SIG-M5 treated with dmso at 0.1 percent for 504 hours (cell line): ENCODE results near the gene DICER1.
"Not testable (repeated sequence)": the region's sequence is repeated elsewhere in the genome, so short reads cannot be mapped to it uniquely, and the experiment has no call there.

Source experiments
- DNase-seq: peaks from one replicate; lab custom pipeline; 2025; ENCODE audit not compliant: unreplicated experiment; lab: John Stamatoyannopoulos, UW

Gene DICER1

DNA sequence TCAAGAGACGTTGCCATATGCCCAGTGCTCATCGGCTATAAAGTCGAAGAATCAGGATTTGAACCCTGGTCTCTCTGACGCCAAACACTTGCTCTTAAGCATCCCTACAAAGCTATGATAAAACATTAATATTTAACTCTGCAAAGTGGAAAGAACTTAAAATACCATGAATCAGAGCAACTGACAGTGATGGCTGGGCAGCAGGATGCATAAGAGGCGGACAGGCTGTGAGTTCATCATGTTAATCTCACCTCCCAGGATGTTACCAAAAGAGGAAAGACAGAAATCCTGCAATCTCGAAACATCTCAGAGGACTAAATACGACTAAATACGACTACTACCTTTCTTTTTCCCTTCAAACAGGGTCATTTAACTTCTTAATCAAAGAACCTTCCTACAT is 5.8 kb downstream of the DICER1 start:
- DNase-seq: no peak

DNA sequence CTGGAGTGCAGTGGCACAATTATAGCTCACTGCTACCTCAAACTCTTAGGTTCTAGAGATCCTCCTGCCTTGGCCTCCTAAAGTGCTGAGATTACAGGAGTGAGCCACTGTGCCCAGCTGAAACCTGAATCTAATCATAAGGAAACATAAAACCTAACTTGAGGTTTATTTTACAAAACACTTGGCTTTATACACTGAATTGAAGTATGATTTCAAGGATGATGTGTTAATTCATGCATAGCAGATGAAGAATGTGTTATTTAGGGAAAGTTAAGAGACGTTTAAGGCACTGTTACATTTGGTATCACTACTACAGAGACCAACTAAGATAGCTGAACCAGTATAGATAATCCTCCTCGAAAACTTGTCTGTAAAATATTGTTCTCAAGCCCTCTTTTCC is 6.4 kb downstream of the DICER1 start:
- DNase-seq: no peak

DNA sequence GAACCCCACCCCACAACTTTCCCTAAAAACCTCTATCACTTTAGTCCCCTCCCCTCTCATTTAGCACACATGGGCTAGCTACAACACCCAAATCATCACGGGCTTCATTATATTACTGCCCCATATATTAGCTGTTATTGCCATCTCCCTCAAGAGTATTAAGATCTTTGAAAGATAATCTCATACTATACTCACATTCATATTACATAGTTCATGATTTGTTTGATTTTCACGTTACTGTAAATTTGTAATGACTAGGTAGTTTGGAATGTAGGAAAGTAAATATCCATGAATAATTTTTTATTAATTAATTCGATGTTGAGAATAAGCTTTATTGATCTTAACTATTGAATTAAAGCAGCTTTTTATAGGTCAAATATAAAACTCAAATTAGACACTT is 7.9 kb downstream of the DICER1 start:
- DNase-seq: no peak

DNA sequence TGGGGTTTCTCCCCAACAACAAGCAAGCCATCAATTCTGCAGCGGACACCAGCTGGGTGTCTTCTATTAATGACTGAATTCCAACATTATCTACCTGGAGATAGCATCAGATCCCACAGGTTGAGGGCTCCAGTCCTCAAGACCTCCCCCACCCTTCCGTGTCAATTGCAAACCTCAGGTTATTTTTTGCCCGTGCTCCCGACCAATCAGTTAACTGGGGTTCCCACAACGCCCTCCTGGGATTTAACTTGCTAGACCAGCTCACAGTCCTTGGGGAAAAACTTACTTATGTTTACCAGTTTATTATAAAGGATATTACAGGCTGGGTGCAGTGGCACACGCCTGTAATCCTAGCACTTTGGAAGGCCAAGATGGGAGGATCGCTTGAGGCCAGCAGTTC is 9.7 kb downstream of the DICER1 start:
- DNase-seq: no peak

DNA sequence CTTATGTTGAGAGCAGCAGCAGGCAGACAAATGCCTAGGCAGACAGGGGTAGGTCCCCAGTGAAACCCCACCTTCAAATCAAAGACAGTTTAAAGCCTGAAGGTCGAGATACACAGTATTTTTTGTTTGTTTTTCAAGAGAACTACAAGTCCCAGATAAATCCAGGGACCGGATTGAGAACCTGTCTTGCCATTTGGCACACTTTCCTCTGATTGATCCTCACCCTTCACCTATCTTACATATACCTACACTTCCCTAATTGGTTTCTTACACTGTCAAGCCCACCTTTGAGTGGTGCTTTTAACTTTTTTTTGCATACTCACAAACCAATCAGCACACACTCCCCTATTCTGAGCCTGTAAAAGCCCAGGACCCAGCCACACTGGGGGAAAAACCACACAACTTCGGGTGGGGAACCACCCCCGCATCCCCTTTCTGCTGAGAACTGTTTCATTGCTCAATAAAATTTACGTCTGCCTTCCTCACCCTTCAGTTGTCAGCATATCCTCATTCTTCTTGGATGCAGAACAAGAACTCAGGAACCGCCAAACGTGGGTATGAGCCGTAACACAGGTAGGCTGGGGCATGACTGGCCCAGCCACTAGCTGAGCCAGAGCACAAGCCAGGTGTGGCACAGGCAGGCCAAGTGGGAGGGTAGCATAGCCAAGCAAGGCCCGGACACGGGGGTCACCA is 11.1 kb downstream of the DICER1 start:
- DNase-seq: no peak

DNA sequence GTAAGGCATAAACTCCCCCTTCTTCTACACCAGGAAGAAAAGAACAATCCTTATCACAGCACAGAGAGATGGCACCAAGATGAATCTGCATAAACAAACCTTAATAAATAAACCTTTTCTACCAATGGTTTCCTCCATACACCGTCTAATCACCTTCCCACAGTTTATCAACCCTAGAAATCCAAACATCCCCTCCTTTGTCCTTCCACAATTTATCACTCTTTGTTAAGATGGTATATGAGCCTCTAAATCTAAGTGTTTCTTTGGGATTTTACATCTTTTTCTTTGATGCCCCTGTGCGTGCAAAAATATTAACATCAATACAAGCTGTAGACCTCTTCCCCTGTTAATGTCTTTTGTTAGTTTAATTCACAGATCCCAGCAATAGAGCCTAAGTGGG is 12.5 kb downstream of the DICER1 start:
- DNase-seq: no peak

DNA sequence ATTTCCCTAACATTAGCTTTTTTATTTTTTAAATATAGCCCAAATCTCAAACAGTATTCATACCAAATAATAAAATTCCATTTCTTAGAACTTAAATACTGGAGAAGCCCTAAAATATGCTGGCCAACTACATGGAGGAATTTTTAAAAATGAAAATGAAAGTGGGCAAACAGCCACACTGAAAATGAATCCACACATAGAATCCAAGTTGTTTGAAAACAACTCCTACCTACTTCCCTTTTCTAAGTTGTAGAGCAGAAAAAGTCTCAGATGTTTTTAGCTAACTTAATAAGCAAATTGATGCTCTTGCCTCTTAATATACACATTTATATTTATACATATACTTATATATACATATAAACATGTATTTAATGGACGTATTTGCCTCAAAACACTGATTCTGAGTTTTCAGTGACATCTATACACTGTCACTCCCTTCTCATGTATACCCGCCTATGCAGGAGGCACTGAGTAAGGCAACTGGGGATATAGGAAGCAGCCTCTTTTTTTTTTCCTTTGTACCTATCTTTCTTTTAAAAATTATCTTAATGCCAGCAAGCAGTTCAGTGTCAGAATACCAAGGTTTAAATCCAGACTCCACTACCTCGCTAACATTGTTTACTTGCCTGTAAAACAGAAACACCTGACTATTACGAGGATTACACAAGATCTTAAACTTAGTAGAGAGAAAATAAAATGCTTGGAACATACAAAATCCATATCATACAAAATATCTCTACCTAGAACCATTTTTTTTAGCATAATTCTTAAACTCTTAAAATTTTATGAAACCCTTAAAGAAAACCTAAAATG is 13.3 kb downstream of the DICER1 start:
- peak; percentile 19 for DNase-seq

DNA sequence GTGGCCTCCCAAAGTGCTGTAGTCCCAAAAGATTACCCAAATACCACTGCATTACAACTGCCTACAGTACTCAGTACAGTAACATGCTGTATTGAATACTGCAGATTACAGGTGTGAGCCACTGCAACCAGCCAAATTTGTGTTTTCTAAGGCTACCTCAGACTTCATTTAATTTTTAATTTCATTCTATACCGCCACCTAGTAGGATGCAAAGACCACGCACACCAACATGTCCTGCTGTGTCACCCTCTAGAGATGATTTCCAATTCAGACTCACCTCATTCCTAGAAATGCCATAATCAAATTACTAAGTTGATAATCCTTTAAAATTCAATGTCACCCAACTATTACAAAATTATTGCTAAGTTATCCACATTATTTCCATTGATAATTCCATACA is 15.1 kb downstream of the DICER1 start:
- no peak for DNase-seq

DNA sequence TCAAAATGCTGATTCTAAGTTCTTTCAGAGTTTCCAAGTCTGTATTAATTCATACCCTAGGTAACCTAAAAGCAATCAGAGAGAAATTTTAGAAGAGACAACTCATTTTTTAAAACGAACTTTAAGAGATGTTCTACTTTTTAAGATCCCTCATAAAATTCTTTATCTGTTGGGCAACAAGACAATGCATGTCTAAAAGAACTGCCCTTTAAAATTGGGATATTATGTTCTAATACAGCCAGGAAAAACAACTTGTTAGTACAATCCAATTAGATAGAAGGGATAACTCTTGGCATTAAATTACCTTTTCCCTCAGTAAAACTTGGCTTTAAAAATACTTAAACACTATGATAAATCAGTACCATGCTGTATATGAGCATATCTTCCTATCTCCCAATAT is 15.6 kb downstream of the DICER1 start:
- DNase-seq: no peak

DNA sequence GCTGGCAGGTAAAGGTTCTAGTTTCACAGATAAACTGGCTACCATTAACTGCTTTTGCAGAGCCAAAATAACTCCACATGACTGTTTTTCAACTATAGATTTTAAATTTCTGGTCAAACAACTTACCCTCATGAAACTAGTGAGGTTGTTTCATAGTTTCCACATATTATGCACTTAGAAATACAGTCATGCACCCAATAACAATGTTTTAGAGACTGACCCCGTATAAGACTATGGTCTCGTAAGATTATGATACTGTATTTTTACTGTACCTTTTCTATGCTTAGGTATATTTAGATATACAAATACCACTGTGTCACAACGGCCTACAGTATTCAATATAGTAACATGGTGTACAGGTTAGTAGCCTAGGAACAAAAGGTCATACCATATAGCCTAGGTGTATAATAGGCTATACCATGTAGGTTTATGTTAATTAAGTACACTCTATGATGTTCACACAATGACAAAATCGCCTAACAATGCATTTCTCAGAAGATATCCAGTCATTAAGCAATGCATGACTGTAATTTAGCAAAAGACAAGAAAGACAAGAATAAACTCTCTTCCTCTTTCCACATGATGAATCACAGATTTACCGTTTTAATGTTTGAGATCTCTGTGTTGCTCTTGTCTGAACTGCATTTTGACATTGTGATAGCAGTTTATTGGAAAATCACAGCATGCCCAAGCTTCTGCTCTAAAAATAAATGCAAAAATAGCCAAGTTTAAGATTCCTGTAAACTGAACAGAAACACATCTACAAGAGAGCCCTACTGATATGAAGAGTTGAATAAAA is 17.1 kb downstream of the DICER1 start:
- peak; percentile 58 for DNase-seq

DNA sequence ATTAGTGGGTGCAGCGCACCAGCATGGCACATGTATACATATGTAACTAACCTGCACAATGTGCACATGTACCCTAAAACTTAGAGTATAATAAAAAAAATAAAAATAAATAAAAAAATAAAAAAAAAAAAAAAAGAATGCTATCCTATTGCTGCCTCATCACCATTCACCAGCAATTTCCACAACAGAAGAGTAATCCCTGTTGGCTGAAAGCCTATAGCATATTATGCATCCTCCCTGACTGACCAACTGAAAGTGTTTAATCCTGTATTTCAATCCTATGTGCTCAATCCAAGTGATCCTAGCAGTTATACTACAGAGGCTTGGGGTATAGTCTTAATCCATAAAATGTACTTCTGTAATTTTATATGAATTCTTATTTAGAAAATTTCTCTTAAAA is 18.5 kb downstream of the DICER1 start:
- no peak for DNase-seq

DNA sequence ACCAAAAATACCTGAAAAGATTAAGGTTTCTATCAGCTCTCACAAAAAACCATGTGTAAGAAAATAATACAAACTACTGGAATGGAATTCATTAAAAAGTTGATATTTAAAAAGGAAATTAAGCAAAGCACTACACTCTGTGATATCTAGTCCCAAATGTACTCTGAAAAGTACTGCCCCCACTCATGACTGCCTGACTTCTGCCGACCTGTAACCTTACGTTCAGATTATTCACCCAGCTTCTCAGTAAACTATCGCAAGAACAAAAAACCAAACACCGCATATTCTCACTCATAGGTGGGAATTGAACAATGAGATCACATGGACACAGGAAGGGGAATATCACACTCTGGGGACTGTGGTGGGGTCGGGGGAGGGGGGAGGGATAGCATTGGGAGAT is 18.9 kb downstream of the DICER1 start:
- not testable (repeated sequence) for DNase-seq

DNA sequence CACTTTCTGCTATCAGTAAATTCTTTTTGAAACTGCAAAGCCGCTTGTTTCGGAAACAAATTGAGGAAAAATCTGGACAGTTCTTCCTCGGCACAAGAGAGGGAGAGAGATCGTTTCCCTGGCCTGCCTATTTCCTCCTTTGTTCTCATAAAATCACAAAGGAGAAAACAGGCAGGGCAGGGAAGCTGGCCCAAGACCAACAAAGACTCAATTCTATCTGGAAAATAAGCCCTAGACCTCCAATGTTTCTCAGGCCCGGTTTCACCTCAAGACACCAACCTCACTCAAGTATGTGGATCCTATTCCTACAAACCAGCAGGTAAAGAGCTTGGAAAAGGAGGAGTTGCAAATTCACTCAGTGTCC is 19.5 kb downstream of the DICER1 start:
- DNase-seq: no peak

DNA sequence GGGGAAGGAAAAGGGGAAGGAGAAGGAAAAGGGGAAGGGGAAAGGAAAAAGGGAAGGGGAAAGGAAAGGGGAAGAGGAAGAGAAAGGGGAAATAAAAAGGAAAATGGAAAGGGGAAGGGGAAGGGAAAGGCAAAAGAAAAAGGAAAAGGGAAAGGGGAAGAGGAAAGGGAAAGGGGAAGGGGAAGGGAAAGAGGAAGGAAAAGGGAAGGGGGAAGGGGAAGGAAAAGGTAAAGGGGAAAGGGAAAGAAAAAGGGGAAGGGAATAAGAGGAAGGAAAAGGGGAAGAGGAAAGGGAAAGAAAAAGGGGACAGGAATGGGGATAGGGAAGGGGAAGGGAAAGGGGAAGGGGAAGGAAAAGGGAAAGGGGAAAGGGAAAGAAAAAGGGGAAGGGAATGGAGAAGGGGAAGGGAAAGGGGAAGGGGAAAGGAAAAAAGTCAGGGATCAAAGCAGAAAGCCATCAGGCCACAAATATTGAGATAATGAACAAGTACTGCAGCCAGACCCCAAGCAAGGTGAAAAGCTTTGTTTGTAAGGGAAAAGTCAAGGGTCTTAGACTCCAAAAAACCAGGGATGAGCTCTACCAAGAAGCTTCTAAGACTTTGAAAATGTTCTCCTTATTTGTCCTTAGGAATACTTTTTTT is 20.0 kb downstream of the DICER1 start:
- no peak for DNase-seq

DNA sequence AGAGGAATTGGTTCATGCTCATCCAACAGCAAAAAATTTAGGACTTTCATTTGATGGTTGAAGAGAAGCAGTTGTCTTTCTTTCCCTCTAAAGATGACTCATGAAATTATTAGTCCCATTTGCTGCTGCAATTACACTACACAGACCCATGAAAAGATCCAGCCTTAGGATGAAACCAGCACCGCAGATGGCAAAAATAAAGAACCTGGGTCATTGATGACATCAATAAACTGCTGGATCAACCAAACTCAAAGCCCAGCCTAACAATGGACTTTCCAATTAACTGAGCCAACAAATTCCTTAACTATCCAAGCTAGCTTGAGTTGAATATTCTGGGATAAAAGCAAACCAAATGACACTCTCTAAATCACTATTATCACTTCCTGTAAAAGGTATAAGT is 20.7 kb downstream of the DICER1 start:
- no peak for DNase-seq

DNA sequence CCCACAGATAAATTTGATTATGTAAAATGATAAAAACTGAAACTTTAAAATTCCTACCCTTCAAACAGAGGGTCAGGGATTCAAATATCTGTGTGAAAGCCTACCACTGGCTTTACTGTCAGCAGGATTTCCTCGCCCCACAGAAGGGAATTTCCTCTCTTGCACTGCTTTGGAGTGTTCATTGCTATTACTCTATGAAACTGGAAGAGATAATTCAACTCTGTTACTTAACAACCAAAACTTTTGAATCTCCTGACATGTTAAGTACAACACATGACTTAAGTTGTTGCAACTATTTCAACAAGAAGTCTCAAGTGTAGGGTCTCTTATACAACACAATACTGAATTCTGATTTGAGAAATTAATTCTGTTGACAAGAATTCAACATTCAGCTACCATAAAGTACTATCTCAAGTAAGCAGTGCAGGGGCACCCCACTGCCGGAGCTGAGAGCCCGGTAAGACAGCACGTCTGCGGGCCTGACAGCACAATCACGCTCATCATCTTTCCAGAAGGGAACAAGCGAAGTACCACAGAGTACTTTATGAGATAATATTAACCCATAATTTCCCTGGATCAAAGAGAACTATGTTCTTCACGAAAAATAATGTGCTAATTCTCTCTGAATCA is 22.9 kb downstream of the DICER1 start:
- no peak for DNase-seq

DNA sequence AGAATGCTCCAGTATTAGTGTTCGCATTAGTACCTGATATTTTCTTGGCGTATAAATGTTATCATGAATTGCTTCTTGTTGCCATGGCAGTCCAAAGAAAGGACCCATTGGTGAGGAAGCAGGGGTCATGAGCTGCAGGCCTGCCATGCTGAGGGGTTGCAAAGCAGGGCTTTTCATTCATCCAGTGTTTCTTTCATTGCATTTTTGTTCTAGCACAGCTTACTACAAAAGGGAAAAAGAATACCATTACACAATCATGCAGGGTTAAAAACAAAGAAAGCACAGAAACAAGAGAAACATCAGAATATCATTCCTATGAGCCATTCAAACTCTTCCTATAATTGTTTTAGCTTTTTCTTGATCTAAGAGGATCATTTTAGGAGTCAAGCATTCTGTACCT is 24.0 kb downstream of the DICER1 start:
- DNase-seq: no peak

DNA sequence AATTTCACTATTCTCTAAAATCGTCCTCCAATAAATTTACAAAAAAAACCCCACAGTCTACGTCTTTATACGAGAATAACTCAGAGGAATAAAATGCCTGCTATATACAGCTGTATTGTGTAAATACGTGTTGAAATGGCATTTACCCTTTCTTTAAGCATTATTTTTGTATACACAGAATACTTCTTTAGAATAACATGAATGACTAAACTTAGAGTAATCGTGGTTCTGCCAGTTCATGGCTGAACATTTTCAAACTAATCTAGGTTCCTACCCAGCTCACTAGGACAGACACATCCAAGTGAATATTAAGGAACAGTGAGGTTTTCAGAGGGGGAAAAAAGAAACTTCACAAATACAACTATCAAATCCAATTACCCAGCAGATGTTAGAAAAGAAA is 24.6 kb downstream of the DICER1 start:
- no peak for DNase-seq

DNA sequence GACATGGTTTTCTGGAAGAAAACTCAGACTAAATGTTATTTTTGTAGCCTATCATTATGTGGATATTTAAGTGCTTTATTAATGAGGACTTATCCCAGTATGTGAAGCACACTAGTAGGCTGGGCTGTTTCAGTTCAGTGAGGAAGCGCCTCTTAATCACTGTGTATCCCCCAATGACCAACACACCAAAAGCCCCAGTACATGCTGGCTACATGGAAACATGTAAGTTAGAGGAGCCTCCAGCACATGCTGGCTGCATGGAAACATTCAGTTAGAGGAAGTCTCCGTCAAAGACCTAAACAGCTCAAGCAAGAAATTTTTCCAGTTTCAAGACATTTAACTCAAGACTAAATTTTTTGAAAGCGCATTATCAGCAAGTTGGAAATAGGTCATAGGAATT is 26.8 kb downstream of the DICER1 start:
- no peak for DNase-seq

DNA sequence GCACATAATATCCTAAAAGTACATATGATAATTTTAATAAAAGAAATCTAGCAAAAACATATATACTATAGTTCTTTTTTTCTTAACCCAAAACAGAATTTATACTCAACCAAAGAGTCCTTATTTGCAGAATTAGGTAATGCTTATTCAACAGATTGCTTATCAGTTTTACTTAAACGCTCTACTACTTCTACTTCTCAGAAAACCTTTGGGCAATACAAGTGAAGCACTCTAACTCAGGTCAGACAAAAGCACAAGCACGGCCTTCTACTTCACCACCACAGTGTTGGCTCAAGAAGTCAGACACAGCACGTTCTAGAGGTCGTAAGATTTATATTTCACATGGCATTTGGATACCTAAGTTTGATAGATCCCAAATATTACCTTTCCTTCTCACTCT is 29.2 kb downstream of the DICER1 start:
- no peak for DNase-seq

DNA sequence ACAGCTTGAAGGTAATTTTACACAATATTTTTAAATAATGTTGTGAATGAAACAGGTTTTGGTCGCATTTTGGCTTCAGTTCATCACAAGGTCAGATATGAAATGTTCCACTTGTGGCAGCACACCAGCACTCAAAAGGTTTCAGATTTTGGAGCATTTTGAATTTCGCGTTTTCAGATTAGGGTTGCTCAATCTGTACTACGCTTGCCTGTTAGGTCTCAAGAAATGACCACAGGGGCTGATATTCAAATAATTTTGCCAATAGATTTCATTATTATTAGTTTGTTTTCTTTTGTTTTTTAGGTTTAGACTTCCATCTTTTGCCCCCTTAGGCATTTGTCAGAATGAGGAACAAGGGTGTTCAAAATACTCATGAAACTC is 29.8 kb downstream of the DICER1 start:
- DNase-seq: no peak
